ENCODE data around the gene LDB2. TPM values are rescaled to one million over a fixed set of nuclear protein-coding genes. Genes with fewer than 3 reads are reported as not detected.

LDB2 gene
- total and polyA plus RNA-seq, 2 donors (not counting 3 experiments of a cell fraction or from before 2014, with no cell fraction given), result 127 to 223 TPM

- H3K36me3 ChIP-seq (ENCODE audit: control insufficient read depth in 2 of 2, extremely low read depth in 1 of 2, insufficient read depth in 2 of 2, low read length in 2 of 2), result peaks cover 0 to 1% of the 10 kb centered on the region in 2 experiments
- peaks cover 22% of the 10 kb centered on the region for H3K4me1 ChIP-seq (ENCODE audit: control insufficient read depth, extremely low read depth, insufficient read depth, low read length)
- H4K20me1 ChIP-seq (replicated peaks; ENCODE audit: control insufficient read depth, extremely low read depth, insufficient read depth, low read length), result no peaks in the 10 kb centered on the region
- no peak for FAIRE-seq
- H2AFZ ChIP-seq (ENCODE audit: low read depth, low read length), result no peak overlapping the region
- peak; percentile 65 for DNase-seq (ENCODE audit: low read depth, low spot score)
- intact Hi-C loops (cut with micrococcal nuclease), result no loop called here
- no peaks in the 10 kb centered on the region for H3K9me1 ChIP-seq (replicated peaks; ENCODE audit: control insufficient read depth, extremely low read depth, insufficient read depth, low read length)
- BruUV-seq (replicated peaks), result no TSS peak
- H3K79me2 ChIP-seq (ENCODE audit: control insufficient read depth, insufficient read depth, low read length), result no peaks in the 10 kb centered on the region
- no peak overlapping the region for H3K4me2 ChIP-seq (ENCODE audit: insufficient read depth, low read length)
- dilution Hi-C loops (cut with MboI; ENCODE audit: extremely low pct_ligation_motif_present, low sequenced_read_pairs), result no loop called here
- H3K9me3 ChIP-seq (replicated peaks; ENCODE audit: control insufficient read depth, insufficient read depth, low read length), result no peaks in the 10 kb centered on the region
- H3K9ac ChIP-seq (replicated peaks; ENCODE audit: extremely low read depth, insufficient read depth, low read length), result no peak overlapping the region
- ChIA-PET POLR2A (no interaction called here), CTCF (interaction anchor here (1.5 kb wide), 1 partner anchor 12 kb away, joined by 5 read pairs; no protein-coding TSS in a partner anchor)
- H3K27ac ChIP-seq (ENCODE audit: insufficient read depth, low read depth, low read length), result no peak overlapping the region
- no peaks in the 10 kb centered on the region for H3K27me3 ChIP-seq (ENCODE audit: control insufficient read depth in 2 of 2, insufficient read depth in 2 of 2, low read length in 2 of 2)
- TF ChIP-seq POLR2AphosphoS5 (IDR thresholded peaks at IDR 0.05; ENCODE audit: insufficient read depth, low read depth, low read length), result no peak
- TF ChIP-seq FOS (IDR thresholded peaks at IDR 0.05; ENCODE audit: borderline replicate concordance, insufficient read depth, low read length), result no peak
- no peak for TF ChIP-seq MYC (IDR thresholded peaks at IDR 0.05; ENCODE audit: low read depth, low read length)
- no peak for TF ChIP-seq CTCF (IDR thresholded peaks at IDR 0.05; ENCODE audit: extremely low read depth in 1 of 2, insufficient read depth in 1 of 2, low read depth in 1 of 2, low read length in 2 of 2)
- TF ChIP-seq GATA2 (IDR thresholded peaks at IDR 0.05; ENCODE audit: insufficient read depth, insufficient read length, low read depth, low read length), result no peak
- TF ChIP-seq JUN (IDR thresholded peaks at IDR 0.05; ENCODE audit: borderline replicate concordance, insufficient read depth, insufficient read length, low read depth), result no peak
- TF ChIP-seq POLR2A (IDR thresholded peaks at IDR 0.05; ENCODE audit: low read depth, low read length), result no peak
- no peak for TF ChIP-seq MAX (IDR thresholded peaks at IDR 0.05; ENCODE audit: insufficient read depth, insufficient read length)
- no peak for TF ChIP-seq EZH2 (IDR thresholded peaks at IDR 0.05; ENCODE audit: borderline replicate concordance, low read depth, low read length, severe bottlenecking)
- no peak overlapping the region for H3K4me3 ChIP-seq (replicated peaks in 1 of 3; ENCODE audit: insufficient read depth in 1 of 3, low read depth in 1 of 3, low read length in 3 of 3)
These were observed 367.5 kb downstream of the LDB2 start for GRCh38 chr4:16530688-16531635.
